NCI-H1092 treated with DMSO at 0.1 percent for 48 hours (cell line): ENCODE data around the gene CCDC183.
A peak's percentile ranks its signal among the peaks of the same experiment; 100 is the strongest.
"Not testable (repeated sequence)": the region's sequence is repeated elsewhere in the genome, so short reads cannot be mapped to it uniquely, and the experiment has no call there.

ENCODE experiments used
- DNase-seq: peaks from one replicate; lab custom pipeline; 2025; lab: John Stamatoyannopoulos, UW

CCDC183 gene

GRCh38 chr9:136802321-136802720 lies 6.2 kb downstream of the CCDC183 start:
- no peak for DNase-seq

- not testable (repeated sequence) for DNase-seq
Observed at GRCh38 chr9:136803009-136803550, 6.9 kb downstream of the CCDC183 start.

- DNase-seq: no peak
Observed at GRCh38 chr9:136803551-136804508, 7.7 kb downstream of the CCDC183 start.

GRCh38 chr9:136804509-136805206 lies 8.5 kb downstream of the CCDC183 start:
- DNase-seq: no peak

- DNase-seq: no peak
Observed at GRCh38 chr9:136805207-136805740, 9.1 kb downstream of the CCDC183 start.

GRCh38 chr9:136806067-136806466 lies 9.9 kb downstream of the CCDC183 start:
- DNase-seq: no peak

- no peak for DNase-seq
Observed at GRCh38 chr9:136806631-136807201, 10.6 kb downstream of the CCDC183 start.

GRCh38 chr9:136807281-136808074 lies 11.3 kb downstream of the CCDC183 start, which contains the start of gene RABL6:
Gene RABL6 (plus strand): TSS chr9:136807948. CDS start chr9:136808197, 249 bp downstream.
- peak; percentile 88 for DNase-seq

GRCh38 chr9:136808075-136808805 lies 12.1 kb downstream of the CCDC183 start:
- peak; percentile 16 for DNase-seq

GRCh38 chr9:136808806-136809158 lies 12.6 kb downstream of the CCDC183 start:
- DNase-seq: no peak

- DNase-seq: no peak
Observed at GRCh38 chr9:136814725-136815421, 18.7 kb downstream of the CCDC183 start.

- no peak for DNase-seq
Observed at GRCh38 chr9:136815422-136815782, 19.3 kb downstream of the CCDC183 start.

GRCh38 chr9:136820971-136821825 lies 25.1 kb downstream of the CCDC183 start:
- no peak for DNase-seq

- no peak for DNase-seq
Observed at GRCh38 chr9:136821826-136822544, 25.8 kb downstream of the CCDC183 start.

GRCh38 chr9:136823136-136824046 lies 27.3 kb downstream of the CCDC183 start:
- no peak for DNase-seq

GRCh38 chr9:136824496-136825225 lies 28.5 kb downstream of the CCDC183 start:
- no peak for DNase-seq
